Fibroblast of lung (primary cell): ENCODE data around the gene KRTAP12-4.

Experiments used
- EZH2 ChIP-seq: IDR thresholded peaks from 2 replicates; pipeline ENCODE4 v1.5.1; 2012; ENCODE audit warnings: low read length, control low read depth, mild to moderate bottlenecking; ENCODE audit errors: missing control alignments
- TF ChIP-seq, protein P1 (sequence below), 2 donors: IDR thresholded peaks in 1 of 2; conservative IDR thresholded peaks in 1 of 2; 1 replicate in 1 of 2; 2 replicates in 1 of 2; pipeline ENCODE4 v1.5.1; 2011 to 2012; ENCODE audit warnings: low read length in 2 of 2, control low read depth in 1 of 2, inconsistent platforms in 1 of 2, low read depth in 1 of 2, mild to moderate bottlenecking in 1 of 2

DNA sequence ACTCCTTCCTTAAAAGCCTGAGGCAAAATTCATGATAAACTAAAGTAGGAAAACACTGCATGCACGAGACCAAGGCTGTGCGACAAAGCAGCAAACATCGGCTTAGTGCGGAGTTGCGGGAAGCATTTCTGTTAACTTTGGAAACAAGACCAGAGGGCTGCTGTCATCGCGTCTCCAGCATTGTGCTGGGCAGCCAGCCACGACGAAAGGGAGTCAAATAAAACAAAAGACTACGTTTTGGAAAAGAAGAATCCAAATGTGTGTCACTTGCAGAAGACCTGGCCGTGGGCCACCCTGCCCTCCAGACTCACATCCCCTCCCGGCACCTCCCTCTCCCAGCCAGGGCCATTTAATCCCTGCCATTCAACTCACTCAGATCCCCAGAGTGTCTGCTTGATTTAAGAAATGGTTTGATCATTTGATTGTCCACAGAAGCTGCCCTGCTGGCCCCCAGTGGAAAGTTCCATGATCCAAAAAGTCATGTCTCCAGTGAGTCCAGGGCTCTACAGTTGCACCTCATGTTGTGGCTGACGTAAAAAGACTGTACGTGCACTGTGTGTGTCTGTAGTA, 10.6 kb downstream of the KRTAP12-4 start:
- TF ChIP-seq, protein P1, sequence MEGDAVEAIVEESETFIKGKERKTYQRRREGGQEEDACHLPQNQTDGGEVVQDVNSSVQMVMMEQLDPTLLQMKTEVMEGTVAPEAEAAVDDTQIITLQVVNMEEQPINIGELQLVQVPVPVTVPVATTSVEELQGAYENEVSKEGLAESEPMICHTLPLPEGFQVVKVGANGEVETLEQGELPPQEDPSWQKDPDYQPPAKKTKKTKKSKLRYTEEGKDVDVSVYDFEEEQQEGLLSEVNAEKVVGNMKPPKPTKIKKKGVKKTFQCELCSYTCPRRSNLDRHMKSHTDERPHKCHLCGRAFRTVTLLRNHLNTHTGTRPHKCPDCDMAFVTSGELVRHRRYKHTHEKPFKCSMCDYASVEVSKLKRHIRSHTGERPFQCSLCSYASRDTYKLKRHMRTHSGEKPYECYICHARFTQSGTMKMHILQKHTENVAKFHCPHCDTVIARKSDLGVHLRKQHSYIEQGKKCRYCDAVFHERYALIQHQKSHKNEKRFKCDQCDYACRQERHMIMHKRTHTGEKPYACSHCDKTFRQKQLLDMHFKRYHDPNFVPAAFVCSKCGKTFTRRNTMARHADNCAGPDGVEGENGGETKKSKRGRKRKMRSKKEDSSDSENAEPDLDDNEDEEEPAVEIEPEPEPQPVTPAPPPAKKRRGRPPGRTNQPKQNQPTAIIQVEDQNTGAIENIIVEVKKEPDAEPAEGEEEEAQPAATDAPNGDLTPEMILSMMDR (conservative IDR thresholded peaks at IDR 0.05 in 1 of 2, IDR thresholded peaks at IDR 0.05 in 1 of 2; ENCODE audit: low read depth in 1 of 2, low read length in 2 of 2): no peak
- no peak for TF ChIP-seq EZH2
